HFF-Myc (cell line): ENCODE data around the gene FNDC11.

Source experiments
- DNase-seq: peaks from one replicate; pipeline ENCODE4 v3.0.0-alpha.2; 2011; ENCODE audit warnings: low read depth; ENCODE audit errors: extremely low read depth
- H3K4me3 ChIP-seq: replicated peaks from 2 replicates; pipeline ENCODE4 v1.5.1; 2011; ENCODE audit warnings: low read depth, mild to moderate bottlenecking, control low read depth, low read length
- CTCF ChIP-seq: IDR thresholded peaks from 2 replicates; pipeline ENCODE4 v1.5.1; 2012; ENCODE audit warnings: mild to moderate bottlenecking, low read depth, low read length, control low read depth; ENCODE audit errors: missing control alignments

Gene FNDC11, protein sequence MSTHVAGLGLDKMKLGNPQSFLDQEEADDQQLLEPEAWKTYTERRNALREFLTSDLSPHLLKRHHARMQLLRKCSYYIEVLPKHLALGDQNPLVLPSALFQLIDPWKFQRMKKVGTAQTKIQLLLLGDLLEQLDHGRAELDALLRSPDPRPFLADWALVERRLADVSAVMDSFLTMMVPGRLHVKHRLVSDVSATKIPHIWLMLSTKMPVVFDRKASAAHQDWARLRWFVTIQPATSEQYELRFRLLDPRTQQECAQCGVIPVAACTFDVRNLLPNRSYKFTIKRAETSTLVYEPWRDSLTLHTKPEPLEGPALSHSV

GRCh38 chr20:63553933-63554290 lies at the start of gene FNDC11:
Gene FNDC11 (plus strand): TSS chr20:63554159. CDS start chr20:63555664, 1,505 bp downstream.
- no peak for DNase-seq
- peak within 1 kb of the TSS; percentile 44 for H3K4me3 ChIP-seq
- no peak for TF ChIP-seq CTCF

- TF ChIP-seq CTCF, result no peak
- DNase-seq, result no peak
- no peak overlapping the region for H3K4me3 ChIP-seq
Observed at GRCh38 chr20:63504642-63505041, 49.3 kb upstream of the FNDC11 start.

DNA sequence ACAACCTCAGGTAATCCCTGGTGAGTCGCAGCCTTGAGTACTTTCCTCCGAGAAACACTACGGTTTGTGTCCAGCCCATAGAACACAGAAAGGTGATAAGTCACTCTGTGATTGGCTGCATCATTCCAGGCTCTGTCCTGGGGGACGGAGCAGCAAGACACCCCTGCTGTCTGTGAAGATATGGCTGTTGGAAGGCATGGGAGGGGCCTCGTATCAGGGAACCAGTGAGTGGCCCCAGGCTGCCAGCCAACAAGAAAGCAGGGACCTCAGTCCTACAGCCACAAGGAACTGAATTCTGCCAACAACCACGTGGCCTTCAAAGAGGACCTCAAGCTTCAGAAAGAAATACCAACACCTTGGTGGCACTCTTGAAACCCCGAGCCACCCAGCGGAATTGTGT lies 48.7 kb upstream of the FNDC11 start:
- no peak overlapping the region for H3K4me3 ChIP-seq
- TF ChIP-seq CTCF, result no peak
- DNase-seq, result no peak

GRCh38 chr20:63505723-63506122 lies 48.2 kb upstream of the FNDC11 start:
- no peak for TF ChIP-seq CTCF
- H3K4me3 ChIP-seq, result no peak overlapping the region
- no peak for DNase-seq

- TF ChIP-seq CTCF, result no peak
- no peak for DNase-seq
- no peak overlapping the region for H3K4me3 ChIP-seq
Observed at GRCh38 chr20:63507083-63507743, 46.7 kb upstream of the FNDC11 start.

GRCh38 chr20:63508072-63508768 lies 45.7 kb upstream of the FNDC11 start:
- DNase-seq, result no peak
- no peak overlapping the region for H3K4me3 ChIP-seq
- no peak for TF ChIP-seq CTCF
